HCT116 (cell line): ENCODE data around the gene IL12A. TPM values are rescaled to one million over a fixed set of nuclear protein-coding genes. Genes with fewer than 3 reads are reported as not detected.

Experiments
- ATAC-seq: fragments of 200-7000 bp; cut with Tn5 transposase; 2 replicates; pipeline ENCODE4 v1.9.1; 2020; ENCODE audit warnings: mild to moderate bottlenecking, moderate library complexity
- BruUV-seq: library from RNA; stranded (reverse); fragments of 400-500 nt; replicated peaks from 2 replicates; lab custom pipeline; 2021; lab: Mats Ljungman, UMichigan
- CTCF ChIA-PET: fragments of 300-600 bp; sonication (Branson Sonifier 250); formaldehyde crosslinking; loops from one replicate; lab custom pipeline; 2021; ENCODE audit warnings: antibody characterized with exemption; lab: Charles Lee
- POLR2A ChIA-PET: fragments of 300-600, 350-600 bp; sonication (Branson Sonifier 250); formaldehyde crosslinking; loops from one replicate; lab custom pipeline; 2021; ENCODE audit warnings: antibody characterized with exemption; lab: Charles Lee
- RAD21 ChIA-PET, 2 experiments: fragments of 300-600 bp; sonication (Branson Sonifier 250); formaldehyde crosslinking; loops; one replicate each; lab custom pipeline; 2023; ENCODE audit warnings: low total read pairs in 2 of 2; ENCODE audit not compliant: uncharacterized antibody in 2 of 2, unreplicated experiment in 2 of 2, low non-redundant PET in 1 of 2; lab: Charles Lee
- DNase-seq: peaks from one replicate; pipeline ENCODE4 v3.0.0-alpha.2; 2010; ENCODE audit warnings: low read depth, low spot score
- H2AFZ ChIP-seq: fragments of 200-600 bp; shearing (Covaris generic), sonication (generic); 2 replicates; pipeline ENCODE4 v1.6.1; 2017; ENCODE audit warnings: low read depth, mixed run types, mixed read lengths, antibody characterized with exemption, low read length; ENCODE audit not compliant: poor library complexity, severe bottlenecking
- H3K27ac ChIP-seq: 2 replicates; pipeline ENCODE4 v1.5.1; 2012; ENCODE audit warnings: low read depth, low read length
- H3K27me3 ChIP-seq: fragments of 200-600 bp; sonication (generic); 2 replicates; pipeline ENCODE4 v1.6.1; 2016; ENCODE audit warnings: mixed run types, low read length, mixed read lengths; ENCODE audit not compliant: insufficient read depth
- H3K36me3 ChIP-seq, 2 experiments: fragments of 200-500 bp in 1 of 2; fragments of 200-600 bp in 1 of 2; sonication (Bioruptor generic) in 1 of 2; sonication (generic) in 1 of 2; 2 replicates each; pipeline versions ENCODE4 v1.5.1 to v1.6.1; 2014 to 2016; ENCODE audit warnings: low read length in 2 of 2, inconsistent platforms in 1 of 2, mixed read lengths in 1 of 2, mixed run types in 1 of 2; ENCODE audit not compliant: insufficient read depth in 2 of 2, control insufficient read depth in 1 of 2
- H3K4me1 ChIP-seq, 2 experiments: fragments of 200-600 bp in 1 of 2; sonication (generic) in 1 of 2; 2 replicates each; pipeline versions ENCODE4 v1.5.1 to v1.6.1; 2012 to 2017; ENCODE audit warnings: low read length in 2 of 2, inconsistent platforms in 1 of 2, mild to moderate bottlenecking in 1 of 2, mixed read lengths in 1 of 2, mixed run types in 1 of 2, moderate library complexity in 1 of 2; ENCODE audit not compliant: insufficient read depth in 2 of 2, control insufficient read depth in 1 of 2
- H3K4me2 ChIP-seq: fragments of 200-600 bp; sonication (generic); 2 replicates; pipeline ENCODE4 v1.6.1; 2017; ENCODE audit warnings: mixed run types, low read length, mixed read lengths
- H3K4me3 ChIP-seq, 2 experiments: fragments of 200-600 bp in 1 of 2; sonication (generic) in 1 of 2; replicated peaks in 1 of 2; 2 replicates each; pipeline ENCODE4 v1.5.1; 2011 to 2016; ENCODE audit warnings: low read length in 2 of 2, control low read depth in 1 of 2, low read depth in 1 of 2, mild to moderate bottlenecking in 1 of 2, mixed read lengths in 1 of 2, mixed run types in 1 of 2
- H3K79me2 ChIP-seq: fragments of 200-600 bp; sonication (generic); 2 replicates; pipeline ENCODE4 v1.6.1; 2017; ENCODE audit warnings: mild to moderate bottlenecking, mixed run types, low read length, moderate library complexity, mixed read lengths; ENCODE audit not compliant: insufficient read depth
- H3K9ac ChIP-seq: fragments of 200-600 bp; sonication (generic); 2 replicates; pipeline ENCODE4 v1.6.1; 2016; ENCODE audit warnings: low read length, mixed read lengths
- H3K9me2 ChIP-seq: fragments of 200-600 bp; sonication (generic), shearing (Covaris generic); 2 replicates; pipeline ENCODE4 v1.6.1; 2017; ENCODE audit warnings: mixed run types, mild to moderate bottlenecking, moderate library complexity; ENCODE audit not compliant: insufficient read depth
- H3K9me3 ChIP-seq, 2 experiments: fragments of 200-500 bp in 1 of 2; fragments of 200-600 bp in 1 of 2; sonication (Bioruptor generic) in 1 of 2; sonication (generic) in 1 of 2; 2 replicates each; pipeline ENCODE4 v1.6.1; 2014 to 2017; ENCODE audit warnings: low read length in 2 of 2, mixed read lengths in 2 of 2, inconsistent platforms in 1 of 2, low read depth in 1 of 2, mild to moderate bottlenecking in 1 of 2, mixed run types in 1 of 2, moderate library complexity in 1 of 2; ENCODE audit not compliant: control insufficient read depth in 1 of 2, insufficient read depth in 1 of 2
- H4K20me1 ChIP-seq: fragments of 200-600 bp; sonication (generic), shearing (Covaris generic); 2 replicates; pipeline ENCODE4 v1.6.1; 2017; ENCODE audit warnings: mixed run types, mild to moderate bottlenecking, moderate library complexity; ENCODE audit not compliant: insufficient read depth
- EGR1 ChIP-seq: IDR thresholded peaks from 2 replicates; pipeline ENCODE4 v1.6.1; 2012; ENCODE audit warnings: low read depth
- FOSL1 ChIP-seq: IDR thresholded peaks from 2 replicates; pipeline ENCODE4 v1.6.1; 2012; ENCODE audit warnings: low read depth
- MAX ChIP-seq: IDR thresholded peaks from 2 replicates; pipeline ENCODE4 v1.6.1; 2012
- SIN3A ChIP-seq: IDR thresholded peaks from 2 replicates; pipeline ENCODE4 v1.6.1; 2012; ENCODE audit warnings: low read depth
- YY1 ChIP-seq: IDR thresholded peaks from 2 replicates; pipeline ENCODE4 v1.6.1; 2011; ENCODE audit warnings: low read length, low read depth, moderate library complexity, mild to moderate bottlenecking; ENCODE audit not compliant: insufficient replicate concordance; ENCODE audit errors: extremely low read depth
- intact Hi-C: fragments of 100-400 bp; cut with micrococcal nuclease; formaldehyde crosslinking; loops from 2 replicates; pipeline ENCODE4 v1.10.0; 2022
- total RNA-seq: library from RNA; stranded (reverse); gene quantifications from one replicate; pipeline ENCODE4 v1.2.1, GENCODE V29; 2021; ENCODE audit not compliant: unreplicated experiment

Gene IL12A
- total RNA-seq, 1 experiment from 2014 or later: 2.8 TPM

GRCh38 chr3:159996959-159997358 lies 8.3 kb downstream of the IL12A start:
- CTCF ChIA-PET: interaction anchor here (0.7 kb wide), 1 partner anchor 10 kb away, joined by 4 read pairs; no protein-coding TSS in a partner anchor
- RAD21 ChIA-PET: no interaction called here
- intact Hi-C loops: no loop called here
- Histone ChIP-seq H3K4me2 (no peak overlapping the region), H2AFZ (no peak overlapping the region), H3K9me3 (no peaks in the 10 kb centered on the region), H3K9ac (no peak overlapping the region), H3K36me3 (peaks cover 0 to 6% of the 10 kb centered on the region in 2 experiments; a peak in 1 of 4 replicates), H3K27me3 (no peaks in the 10 kb centered on the region), H3K4me3 (no peak overlapping the region), H3K4me1 (no peaks in the 10 kb centered on the region), H3K27ac (no peak overlapping the region), H3K79me2 (no peaks in the 10 kb centered on the region), H3K9me2 (no peaks in the 10 kb centered on the region), H4K20me1 (no peaks in the 10 kb centered on the region)
- no TSS peak for BruUV-seq
- POLR2A ChIA-PET: no interaction called here
- ATAC-seq: no peak
- TF ChIP-seq SIN3A: no peak
- DNase-seq: no peak

GRCh38 chr3:160001148-160001760 lies 12.6 kb downstream of the IL12A start:
- intact Hi-C loops: loop anchor here (10.0 kb wide), 2 partner anchors 676 to 1156 kb away; no protein-coding TSS in a partner anchor
- no TSS peak for BruUV-seq
- H3K9me2 ChIP-seq: no peaks in the 10 kb centered on the region
- no peak for ATAC-seq
- peaks cover 0 to under 1% of the 10 kb centered on the region in 2 experiments; a peak in 2 of 4 replicates for H3K4me1 ChIP-seq
- POLR2A ChIA-PET: no interaction called here
- no peak overlapping the region for H2AFZ ChIP-seq
- CTCF ChIA-PET: interaction anchor here (1.0 to 6.1 kb wide), 3 partner anchors 13 to 117 kb away, joined by 3 to 154 read pairs (median 3); partner anchors contain the start of gene IL12A
- no peak overlapping the region for H3K4me3 ChIP-seq
- TF ChIP-seq YY1: no peak
- TF ChIP-seq FOSL1: no peak
- TF ChIP-seq EGR1: no peak
- no peak for TF ChIP-seq MAX
- TF ChIP-seq, all 23 proteins: peak for 0
- H3K4me2 ChIP-seq: no peak overlapping the region
- no peaks in the 10 kb centered on the region for H3K27me3 ChIP-seq
- DNase-seq: no peak
- H3K9ac ChIP-seq: no peak overlapping the region
- H4K20me1 ChIP-seq: no peaks in the 10 kb centered on the region
- RAD21 ChIA-PET: no interaction called here
- no peaks in the 10 kb centered on the region for H3K36me3 ChIP-seq
- no peaks in the 10 kb centered on the region for H3K79me2 ChIP-seq
- H3K27ac ChIP-seq: no peak overlapping the region
- no peaks in the 10 kb centered on the region for H3K9me3 ChIP-seq
